Thymus (tissue), 11 donors: ENCODE data around the gene RAC2. TPM values are rescaled to one million over a fixed set of nuclear protein-coding genes. Genes with fewer than 3 reads are reported as not detected.
A peak's percentile ranks its signal among the peaks of the same experiment; 100 is the strongest.

Experiments
- DNase-seq, 9 donors: peaks; one replicate each; pipeline ENCODE4 v3.0.0-alpha.2; 2013; ENCODE audit warnings: low spot score in 9 of 9, low read depth in 6 of 9, missing footprints in 1 of 9
- H3K27ac ChIP-seq, 2 donors: one replicate each; pipeline ENCODE4 v1.5.1; 2013; ENCODE audit warnings: control low read depth in 1 of 2, low read depth in 1 of 2, low read length in 1 of 2, mild to moderate bottlenecking in 1 of 2, moderate library complexity in 1 of 2
- H3K27me3 ChIP-seq, 2 donors: one replicate each; pipeline ENCODE4 v1.5.1; 2013; ENCODE audit warnings: low read length in 1 of 2; ENCODE audit not compliant: control insufficient read depth in 2 of 2, insufficient read depth in 1 of 2
- H3K36me3 ChIP-seq, 2 donors: one replicate each; pipeline ENCODE4 v1.5.1; 2013; ENCODE audit warnings: low read length in 1 of 2, mild to moderate bottlenecking in 1 of 2, moderate library complexity in 1 of 2; ENCODE audit not compliant: control insufficient read depth in 2 of 2, insufficient read depth in 2 of 2
- H3K4me1 ChIP-seq, 2 donors: one replicate each; pipeline ENCODE4 v1.5.1; 2013; ENCODE audit warnings: low read length in 2 of 2; ENCODE audit not compliant: control insufficient read depth in 2 of 2, insufficient read depth in 2 of 2
- H3K4me3 ChIP-seq, 2 donors: one replicate each; pipeline ENCODE4 v1.5.1; 2013; ENCODE audit warnings: low read length in 2 of 2, control low read depth in 1 of 2, mild to moderate bottlenecking in 1 of 2
- H3K9me3 ChIP-seq, 2 donors: one replicate each; pipeline ENCODE4 v1.5.1; 2013; ENCODE audit warnings: low read length in 1 of 2, mild to moderate bottlenecking in 1 of 2; ENCODE audit not compliant: control insufficient read depth in 2 of 2, insufficient read depth in 1 of 2
- WGBS: extraction: QIAGEN DNeasy Blood & Tissue Kit; methylation state at CpG from one replicate; pipeline ENCODE4 v1.1.7; 2013; 5-methylcytosine and 5-hydroxymethylcytosine counted together
- polyA plus RNA-seq: library from polyadenylated mRNA; stranded (reverse); fragments of 200-250 nt; gene quantifications from one replicate; pipeline ENCODE4 v1.2.3, GENCODE V29; 2013
- total RNA-seq: library from RNA; stranded (reverse); fragments of 120-200 nt; gene quantifications from one replicate; pipeline ENCODE4 v1.2.4, GENCODE V29; 2013
- donor health status: healthy.

The RAC2 gene
- total and polyA plus RNA-seq, 2 donors = 149 to 206 TPM

DNA sequence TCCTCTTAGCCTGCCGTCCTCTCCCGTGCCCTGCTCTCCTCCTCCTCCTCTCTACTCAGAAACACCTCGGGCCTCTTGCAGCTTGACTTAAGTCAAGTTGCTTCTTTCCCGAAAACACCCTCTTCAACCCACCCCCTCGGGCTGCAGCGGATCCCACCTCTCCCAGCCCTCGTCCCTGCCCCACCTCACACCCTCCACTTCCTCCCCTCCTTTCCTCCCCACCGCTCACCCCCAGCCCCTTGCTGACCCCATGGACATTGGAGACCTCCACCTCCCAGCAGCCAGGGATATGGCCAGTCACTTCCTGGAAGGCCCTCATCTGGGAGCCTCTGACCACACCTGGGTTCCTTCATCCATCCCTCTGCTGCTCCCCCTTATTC lies 29.8 kb upstream of the RAC2 start:
- Histone ChIP-seq H3K9me3 (peaks cover 0 to 3% of the 10 kb centered on the region in 2 donors), H3K4me3 (no peak overlapping the region), H3K36me3 (no peaks in the 10 kb centered on the region), H3K4me1 (peaks cover 7 to 36% of the 10 kb centered on the region in 2 donors), H3K27me3 (no peaks in the 10 kb centered on the region), H3K27ac (no peak overlapping the region)
- 92% methylated on average over 8 of the region's 8 CpGs for WGBS
- no peak for DNase-seq

DNA sequence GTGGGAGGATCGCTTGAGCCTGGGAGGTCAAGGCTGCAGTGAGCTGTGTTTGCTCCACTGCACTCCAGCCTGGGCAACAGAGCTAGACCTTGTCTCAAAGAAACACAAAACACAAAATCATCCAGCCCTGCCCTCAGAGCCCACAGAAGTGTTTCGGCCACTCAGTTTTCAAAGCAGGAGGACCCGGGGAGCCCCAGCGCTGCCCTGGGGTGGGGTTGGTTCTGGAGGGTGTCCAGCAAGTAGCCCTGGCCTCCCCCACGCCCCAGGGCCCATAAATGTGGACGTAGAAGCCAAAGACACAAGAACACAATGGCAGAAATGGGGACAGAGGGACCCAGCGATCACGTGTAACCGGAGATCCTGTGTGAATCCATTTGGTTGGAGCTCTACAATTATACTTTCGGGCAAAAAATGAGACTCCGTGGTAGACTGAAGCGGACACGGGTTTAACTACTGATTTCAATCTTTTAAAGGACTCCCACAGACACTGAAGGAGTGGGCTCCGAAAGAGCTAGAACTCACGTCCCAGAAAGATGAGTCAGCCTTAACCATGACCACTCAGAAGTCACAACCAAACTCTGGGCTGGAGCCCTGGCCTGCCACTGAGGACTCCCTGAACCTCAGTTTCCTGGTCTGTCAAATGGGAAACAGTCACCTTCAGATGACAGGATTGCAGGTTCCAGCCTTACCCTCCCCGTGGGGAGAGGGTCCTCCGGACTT lies 29.2 kb upstream of the RAC2 start:
- peaks cover 4 to 30% of the 10 kb centered on the region in 2 donors for H3K4me1 ChIP-seq
- WGBS = 88% methylated on average over 17 of the region's 17 CpGs
- H3K27ac ChIP-seq = no peak overlapping the region
- no peaks in the 10 kb centered on the region for H3K27me3 ChIP-seq
- no peak for DNase-seq
- no peaks in the 10 kb centered on the region for H3K36me3 ChIP-seq
- peaks cover 0 to 3% of the 10 kb centered on the region in 2 donors for H3K9me3 ChIP-seq
- H3K4me3 ChIP-seq = no peak overlapping the region

DNA sequence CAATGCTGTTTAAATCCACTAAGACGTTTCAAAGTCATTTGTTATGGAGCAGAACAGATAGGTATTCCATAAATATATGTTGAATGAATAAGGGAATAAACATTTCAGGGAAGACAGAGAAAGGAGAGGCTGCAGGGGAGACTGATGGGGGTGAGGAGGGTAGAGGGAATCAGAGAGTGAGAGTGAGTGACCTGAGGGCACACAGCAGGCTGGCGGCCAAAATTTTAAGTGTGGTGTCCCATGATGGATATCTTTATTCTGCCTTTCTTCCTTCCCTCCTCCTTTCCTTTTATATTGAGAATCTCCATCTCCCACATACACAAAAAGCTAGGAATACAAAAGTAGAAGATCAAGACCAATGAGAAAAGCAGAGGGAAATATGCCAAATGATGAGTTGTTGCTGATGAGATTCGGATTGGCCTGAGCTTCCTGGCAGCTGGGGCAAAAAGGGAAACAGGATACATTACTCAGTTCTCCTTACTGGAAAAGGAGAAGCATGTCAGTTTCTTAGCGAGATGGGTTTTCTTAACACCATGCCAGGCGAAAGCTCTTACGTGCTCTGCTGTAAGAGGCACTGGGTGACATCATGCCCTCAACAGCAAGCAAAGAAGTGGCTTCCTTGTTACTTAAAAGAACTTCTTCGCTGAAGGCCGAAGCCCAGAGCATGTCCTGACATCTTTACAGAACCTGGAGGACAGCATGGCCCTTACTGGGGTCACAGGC lies 27.0 kb upstream of the RAC2 start:
- Histone ChIP-seq H3K4me3 (no peak overlapping the region), H3K36me3 (no peaks in the 10 kb centered on the region), H3K9me3 (peaks cover 0 to 3% of the 10 kb centered on the region in 2 donors), H3K27ac (no peak overlapping the region), H3K27me3 (no peaks in the 10 kb centered on the region), H3K4me1 (peaks cover 10 to 40% of the 10 kb centered on the region in 2 donors)
- DNase-seq = no peak
- WGBS = 87% methylated on average over 8 of the region's 8 CpGs

DNA sequence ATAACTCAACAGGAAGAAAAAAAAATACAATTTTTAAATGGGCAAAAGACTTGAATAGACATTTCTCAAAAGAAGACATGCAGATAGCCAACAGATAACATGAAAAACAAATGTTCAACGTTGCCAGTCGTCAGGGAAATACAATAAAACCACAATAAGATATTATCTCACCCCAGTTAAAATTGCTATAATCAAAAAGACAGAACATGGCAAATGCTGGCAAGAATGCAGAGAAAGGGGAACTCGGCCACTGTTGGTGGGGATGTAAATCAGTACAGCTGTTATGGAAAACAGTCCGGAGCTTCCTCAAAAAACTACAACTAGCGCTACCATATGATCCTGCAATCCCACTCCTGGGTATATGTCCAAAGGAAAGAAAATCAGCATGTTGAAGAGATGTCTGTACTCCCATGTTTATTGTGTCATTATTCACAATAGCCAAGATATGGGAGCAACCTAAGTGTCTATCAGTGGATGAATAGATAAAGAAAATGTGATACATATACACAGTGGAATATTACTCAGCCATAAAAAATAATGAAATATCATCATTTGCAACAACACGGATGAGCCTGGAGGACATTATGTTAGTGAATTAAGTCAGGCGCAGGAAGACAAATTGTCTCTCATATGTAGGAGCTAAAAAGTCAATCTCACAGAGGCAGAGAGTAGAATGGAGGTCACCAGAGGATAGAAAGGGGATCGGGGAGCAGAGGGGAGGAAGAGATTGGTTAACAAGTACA lies 26.0 kb upstream of the RAC2 start:
- no peak overlapping the region for H3K27ac ChIP-seq
- peaks cover 0 to 3% of the 10 kb centered on the region in 2 donors for H3K9me3 ChIP-seq
- H3K27me3 ChIP-seq = no peaks in the 10 kb centered on the region
- no peak overlapping the region for H3K4me3 ChIP-seq
- peaks cover 10 to 31% of the 10 kb centered on the region in 2 donors for H3K4me1 ChIP-seq
- no peaks in the 10 kb centered on the region for H3K36me3 ChIP-seq
- DNase-seq = no peak
- WGBS = 40% methylated on average over 8 of the region's 8 CpGs

- DNase-seq = peak in 1 of 9 donors; percentile 45
- Histone ChIP-seq H3K36me3 (no peaks in the 10 kb centered on the region), H3K4me3 (no peak overlapping the region), H3K27me3 (no peaks in the 10 kb centered on the region), H3K27ac (peak overlapping the region in 1 of 2 donors; percentile 64), H3K4me1 (peaks cover 8 to 16% of the 10 kb centered on the region in 2 donors), H3K9me3 (peaks cover 3 to 17% of the 10 kb centered on the region in 2 donors)
- 73% methylated on average over 11 of the region's 11 CpGs for WGBS
These were observed 23.8 kb upstream of the RAC2 start for GRCh38 chr22:37267661-37268413.

- peak overlapping the region; percentile 64 to 66 for H3K27ac ChIP-seq
- no peaks in the 10 kb centered on the region for H3K27me3 ChIP-seq
- peak in 4 of 9 donors; percentile 66 to 82 (median 75) for DNase-seq
- peaks cover 3 to 17% of the 10 kb centered on the region in 2 donors for H3K9me3 ChIP-seq
- H3K4me3 ChIP-seq = peak overlapping the region; percentile 48 to 54
- 9% methylated on average over 22 of the region's 22 CpGs for WGBS
- H3K4me1 ChIP-seq = peaks cover 8 to 16% of the 10 kb centered on the region in 2 donors
- H3K36me3 ChIP-seq = no peaks in the 10 kb centered on the region
These were observed 23.1 kb upstream of the RAC2 start for GRCh38 chr22:37267135-37267587.

DNA sequence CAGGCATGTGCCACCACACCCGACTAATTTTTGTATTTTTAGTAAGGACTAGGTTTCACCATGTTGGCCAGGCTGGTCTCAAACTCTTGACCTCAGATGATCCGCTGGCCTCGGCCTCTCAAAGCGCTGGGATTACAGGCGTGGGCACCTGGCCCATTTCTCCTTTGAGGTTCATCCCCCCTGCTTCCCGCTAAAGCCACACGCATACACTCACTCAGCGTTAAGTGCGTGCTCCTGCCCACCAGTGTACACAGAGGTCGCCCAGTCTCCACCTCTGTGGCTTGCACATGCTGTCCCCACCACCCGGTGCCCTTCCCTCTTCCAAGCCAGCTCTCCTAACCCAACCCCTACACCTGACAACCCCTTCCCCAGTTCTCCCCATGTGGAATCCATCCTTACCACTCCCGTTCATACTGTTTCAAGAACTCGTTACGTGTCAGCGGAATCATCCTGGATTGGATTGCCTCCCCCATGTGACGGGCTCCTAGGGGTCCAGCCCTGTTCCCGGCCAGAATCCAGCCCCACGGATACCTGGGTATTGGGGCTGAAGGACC lies 22.6 kb upstream of the RAC2 start:
- Histone ChIP-seq H3K4me1 (peaks cover 8 to 16% of the 10 kb centered on the region in 2 donors), H3K27ac (no peak overlapping the region), H3K4me3 (peak overlapping the region; percentile 48 to 54), H3K9me3 (peaks cover 3 to 17% of the 10 kb centered on the region in 2 donors), H3K36me3 (no peaks in the 10 kb centered on the region), H3K27me3 (no peaks in the 10 kb centered on the region)
- 53% methylated on average over 18 of the region's 18 CpGs for WGBS
- DNase-seq = peak in 1 of 9 donors; percentile 33
